NB4 (cell line): ENCODE data around the gene OR2S2.

Experiments used
- DNase-seq: peaks from one replicate; pipeline ENCODE4 v3.0.0; 2010; ENCODE audit warnings: low read depth
- H3K4me3 ChIP-seq: one replicate; pipeline ENCODE4 v1.5.1; 2011; ENCODE audit warnings: mild to moderate bottlenecking, low read depth, low read length, moderate library complexity
- CTCF ChIP-seq: IDR thresholded peaks from one replicate; pipeline ENCODE4 v1.5.1; 2012; ENCODE audit warnings: low read depth, low read length
- MYC ChIP-seq: IDR thresholded peaks from 2 replicates; pipeline ENCODE4 v1.6.1; 2011; ENCODE audit warnings: low read depth, low read length
- POLR2A ChIP-seq: IDR thresholded peaks from 2 replicates; pipeline ENCODE4 v1.6.1; 2011; ENCODE audit warnings: mild to moderate bottlenecking; ENCODE audit not compliant: insufficient read length; ENCODE audit errors: extremely low read depth
- TF ChIP-seq, protein P1 (sequence below): IDR thresholded peaks from 2 replicates; pipeline ENCODE4 v1.6.1; 2011; ENCODE audit warnings: low read depth, low read length

The OR2S2 gene

DNA sequence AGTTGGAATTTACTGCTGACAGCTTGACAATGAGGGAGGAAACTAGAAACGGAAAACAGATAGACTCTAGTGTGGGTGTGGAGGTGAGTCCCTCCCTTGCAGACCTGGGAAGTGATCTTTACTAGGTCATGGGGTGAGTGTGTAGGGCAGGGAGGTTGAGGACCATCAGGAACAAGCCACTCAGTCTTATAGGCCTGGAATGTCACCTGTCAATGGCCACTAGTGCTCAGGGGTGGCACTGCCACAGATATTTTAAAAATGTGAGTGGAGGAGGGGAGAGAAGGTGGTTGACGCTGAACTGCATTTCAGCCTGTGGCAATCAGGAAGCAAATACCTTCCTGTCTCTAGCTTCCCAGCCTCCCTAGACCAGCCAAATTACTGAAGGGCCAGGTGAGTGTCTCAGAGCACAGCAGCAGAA lies 9.0 kb downstream of the OR2S2 start:
- H3K4me3 ChIP-seq, result no peak overlapping the region
- DNase-seq, result no peak
- no peak for TF ChIP-seq MYC
- no peak for TF ChIP-seq POLR2A
- TF ChIP-seq CTCF, result no peak
- TF ChIP-seq, protein P1, sequence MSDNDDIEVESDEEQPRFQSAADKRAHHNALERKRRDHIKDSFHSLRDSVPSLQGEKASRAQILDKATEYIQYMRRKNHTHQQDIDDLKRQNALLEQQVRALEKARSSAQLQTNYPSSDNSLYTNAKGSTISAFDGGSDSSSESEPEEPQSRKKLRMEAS, result no peak

GRCh38 chr9:35948451-35948850 lies 9.5 kb downstream of the OR2S2 start:
- DNase-seq, result no peak
- H3K4me3 ChIP-seq, result no peak overlapping the region
- TF ChIP-seq, protein P1, result no peak
- TF ChIP-seq POLR2A (no peak), CTCF (no peak)

DNA sequence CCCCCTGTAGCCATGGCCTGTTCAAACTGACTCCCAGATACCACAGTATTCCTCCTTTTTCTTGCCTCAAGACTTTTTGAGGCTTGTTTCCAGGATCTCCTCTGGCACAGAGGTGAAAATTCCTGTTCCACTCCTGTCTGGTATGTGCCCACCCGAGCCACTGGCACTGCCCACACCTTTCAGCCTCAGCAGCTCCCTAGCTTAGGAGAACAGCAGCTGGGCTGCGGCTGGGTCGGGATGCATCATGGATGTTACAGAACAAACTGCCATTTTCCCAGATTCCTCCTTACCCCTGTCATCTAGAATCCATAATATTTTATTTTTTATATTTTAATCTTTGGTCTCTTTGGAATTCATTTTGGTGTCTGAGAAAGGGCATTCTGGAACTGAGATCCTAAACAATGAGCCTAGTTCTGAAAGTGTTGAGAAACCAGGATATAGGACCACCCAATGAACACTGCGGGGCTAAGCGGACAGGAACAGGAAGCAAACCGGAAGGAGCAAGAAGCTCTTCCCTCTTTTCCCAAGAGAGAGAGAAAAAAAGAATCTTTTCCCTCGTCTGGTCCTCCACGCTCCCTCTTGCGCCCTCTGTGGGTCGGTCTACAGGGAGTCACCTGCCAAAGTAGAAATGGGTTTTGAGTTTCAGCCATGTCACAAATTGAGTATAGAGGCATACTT lies 12.5 kb downstream of the OR2S2 start:
- DNase-seq, result peak; percentile 61
- H3K4me3 ChIP-seq, result no peak overlapping the region
- TF ChIP-seq MYC (no peak), CTCF (peak; percentile 75)

- DNase-seq, result no peak
- H3K4me3 ChIP-seq, result no peak overlapping the region
- TF ChIP-seq MYC, result no peak
- TF ChIP-seq, protein P1, result no peak
- no peak for TF ChIP-seq POLR2A
- no peak for TF ChIP-seq CTCF
These were observed 13.1 kb downstream of the OR2S2 start for GRCh38 chr9:35944841-35945240.

- TF ChIP-seq POLR2A (no peak), MYC (no peak), CTCF (no peak)
- TF ChIP-seq, protein P1, result no peak
- DNase-seq, result no peak
These were observed 13.8 kb downstream of the OR2S2 start for GRCh38 chr9:35944173-35944572.

GRCh38 chr9:35942286-35942685 lies 15.7 kb downstream of the OR2S2 start:
- DNase-seq, result no peak
- H3K4me3 ChIP-seq, result no peak overlapping the region
- TF ChIP-seq POLR2A (no peak), MYC (no peak), CTCF (no peak)
- TF ChIP-seq, protein P1, result no peak

More at GRCh38 chr9:35944173-35944572, 13.8 kb downstream of the OR2S2 start:
- H3K4me3 ChIP-seq, result no peak overlapping the region
